HepG2 (cell line): ENCODE measurements around the gene CASD1. TPM values are rescaled to one million over a fixed set of nuclear protein-coding genes. Genes with fewer than 3 reads are reported as not detected.

Experiments used
- ATAC-seq: fragments of 200-7000 bp; cut with Tn5 transposase; 3 replicates; pipeline ENCODE4 v1.9.1; 2020; ENCODE audit warnings: mild to moderate bottlenecking, moderate library complexity
- BruUV-seq: library from RNA; stranded (reverse); fragments of 400-500 nt; replicated peaks from 2 replicates; lab custom pipeline; 2021; lab: Mats Ljungman, UMichigan
- CTCF ChIA-PET: fragments of 300-600 bp; formaldehyde crosslinking; extraction: SDS; loops from one replicate; lab custom pipeline; 2021; ENCODE audit warnings: low total read pairs, inconsistent platforms, low intra/inter-chr PET ratio; lab: Yijun Ruan, JAX
- POLR2A ChIA-PET: fragments of 350-600 bp; sonication (Branson Sonifier 250); formaldehyde crosslinking; loops from one replicate; lab custom pipeline; 2020; ENCODE audit warnings: antibody characterized with exemption, inconsistent platforms; lab: Yijun Ruan, JAX
- DNase-seq: peaks from one replicate; pipeline ENCODE4 v3.0.0-alpha.2; 2015; ENCODE audit warnings: low spot score
- FAIRE-seq: peaks from 3 replicates; lab custom pipeline; 2011; peaks lifted over from hg19 to GRCh38; lab: Jason Lieb, UNC
- H2AFZ ChIP-seq: one replicate; pipeline ENCODE4 v1.6.1; 2011; ENCODE audit warnings: low read length, inconsistent platforms
- H3K27ac ChIP-seq: fragments of 300-600 bp; 3 replicates; pipeline ENCODE4 v1.8.0; 2011; ENCODE audit warnings: mixed run types, mild to moderate bottlenecking, mixed read lengths, low read length, inconsistent platforms; ENCODE audit not compliant: insufficient read depth; ENCODE audit errors: extremely low read length
- H3K27me3 ChIP-seq, 2 experiments: fragments of 200-600 bp in 1 of 2; 2 replicates in 1 of 2; 3 replicates in 1 of 2; pipeline versions ENCODE4 v1.6.0 to v1.8.0; 2011; ENCODE audit warnings: low read length in 2 of 2, mild to moderate bottlenecking in 2 of 2, moderate library complexity in 2 of 2, inconsistent platforms in 1 of 2; ENCODE audit not compliant: insufficient read depth in 2 of 2, control insufficient read depth in 1 of 2
- H3K36me3 ChIP-seq, 2 experiments: fragments of 200-600 bp in 1 of 2; replicated peaks in 1 of 2; 2 replicates in 1 of 2; 3 replicates in 1 of 2; pipeline versions ENCODE4 v1.5.1 to v1.8.0; 2011; ENCODE audit warnings: low read length in 2 of 2, inconsistent platforms in 1 of 2; ENCODE audit not compliant: insufficient read depth in 2 of 2, control insufficient read depth in 1 of 2
- H3K4me1 ChIP-seq: 2 replicates; pipeline ENCODE4 v1.5.1; 2012; ENCODE audit warnings: low read length, inconsistent platforms; ENCODE audit not compliant: insufficient read depth
- H3K4me2 ChIP-seq: 2 replicates; pipeline ENCODE4 v1.6.0; 2011; ENCODE audit warnings: low read depth, low read length, inconsistent platforms
- H3K4me3 ChIP-seq, 3 experiments: fragments of 200-600 bp in 1 of 3; sonication (generic), shearing (Covaris generic) in 1 of 3; replicated peaks in 1 of 3; 2 replicates each; pipeline ENCODE4 v1.5.1; 2011 to 2016; ENCODE audit warnings: low read length in 3 of 3, inconsistent platforms in 2 of 3, low read depth in 2 of 3, mild to moderate bottlenecking in 2 of 3, control low read depth in 1 of 3, mixed read lengths in 1 of 3; ENCODE audit not compliant: insufficient read depth in 1 of 3
- H3K79me2 ChIP-seq: one replicate; pipeline ENCODE4 v1.6.1; 2011; ENCODE audit warnings: low read length, inconsistent platforms; ENCODE audit not compliant: insufficient read depth
- H3K9ac ChIP-seq: 2 replicates; pipeline ENCODE4 v1.6.0; 2011; ENCODE audit warnings: mild to moderate bottlenecking, low read depth, low read length, inconsistent platforms; ENCODE audit not compliant: insufficient read depth
- H3K9me3 ChIP-seq: 2 replicates; pipeline ENCODE4 v1.5.1; 2012; ENCODE audit warnings: mild to moderate bottlenecking, low read length
- H4K20me1 ChIP-seq: 2 replicates; pipeline ENCODE4 v1.6.0; 2011; ENCODE audit warnings: inconsistent platforms, mild to moderate bottlenecking, low read length, moderate library complexity; ENCODE audit not compliant: insufficient read depth
- BHLHE40 ChIP-seq: IDR thresholded peaks from 2 replicates; pipeline ENCODE4 v1.6.1; 2011; ENCODE audit warnings: low read length, improper control_type of control experiment
- IRF9 ChIP-seq: sonication (generic); formaldehyde crosslinking; IDR thresholded peaks from 2 replicates; pipeline ENCODE4 v1.8.0; 2022; ENCODE audit warnings: missing genetic modification reagents, mild to moderate bottlenecking, borderline replicate concordance
- MAFF ChIP-seq: IDR thresholded peaks from 2 replicates; pipeline ENCODE4 v1.6.1; 2011; ENCODE audit warnings: low read depth, low read length, improper control_type of control experiment
- MAFK ChIP-seq, 2 experiments: IDR thresholded peaks in 1 of 2; conservative IDR thresholded peaks in 1 of 2; 2 replicates each; pipeline ENCODE4 v1.6.1; 2011; ENCODE audit warnings: improper control_type of control experiment in 2 of 2, low read length in 2 of 2
- ZBED4 ChIP-seq: sonication (generic); formaldehyde crosslinking; IDR thresholded peaks from 2 replicates; pipeline ENCODE4 v1.4.0; 2020; ENCODE audit warnings: missing genetic modification reagents, borderline replicate concordance
- ZNF710 ChIP-seq: sonication (generic); formaldehyde crosslinking; IDR thresholded peaks from 2 replicates; pipeline ENCODE4 v1.5.0; 2020; ENCODE audit warnings: mild to moderate bottlenecking, missing genetic modification reagents, borderline replicate concordance
- in situ Hi-C: cut with HindIII; loops from 2 replicates; pipeline ENCODE4 v1.10.0; 2017; ENCODE audit warnings: low pct_unique_long_range_greater_than_20kb; ENCODE audit not compliant: extremely low pct_ligation_motif_present
- intact Hi-C: fragments of 100-400 bp; cut with micrococcal nuclease; formaldehyde crosslinking; loops from one replicate; pipeline ENCODE4 v1.10.0; 2022; ENCODE audit not compliant: unreplicated experiment
- polyA plus RNA-seq, 8 experiments: library from polyadenylated mRNA; depleted of rRNA in 3 of 8; stranded (reverse) in 7 of 8; unstranded in 1 of 8; fragments of >200 nt; fragmentation: Illumina TruSeq in 4 of 8; extraction: Trizol in 4 of 8; gene quantifications; 2 replicates each; pipeline versions ENCODE4 v1.2.1 to v1.2.3, GENCODE V29; 2011 to 2016; ENCODE audit warnings: low read depth in 4 of 8, missing spikeins in 1 of 8, mixed read lengths in 1 of 8; ENCODE audit not compliant: insufficient read depth in 1 of 8
- total RNA-seq, 5 experiments: library from RNA; depleted of rRNA; stranded (reverse); fragments of >200 nt; fragmentation: Illumina TruSeq; extraction: Trizol; gene quantifications; 2 replicates each; pipeline ENCODE4 v1.2.3, GENCODE V29; 2016; ENCODE audit warnings: low read depth in 1 of 5

Gene CASD1
- total and polyA plus RNA-seq, 2 of the 13 experiments (the other 11 are each of a cell fraction or from before 2014, with no cell fraction given): 22.9 to 32.6 TPM

GRCh38 chr7:94514140-94514889 lies 4.7 kb downstream of the CASD1 start (continued):
- TF ChIP-seq ZBED4 (CRISPR knock-in tag) (no peak), BHLHE40 (no peak), IRF9 (no peak)

GRCh38 chr7:94514917-94515316 lies 5.3 kb downstream of the CASD1 start:
- peaks cover 47% of the 10 kb centered on the region for H3K4me1 ChIP-seq
- 0 out of 2 replicates have a peak overlapping the region, but pooled peaks have one; percentile 57 for H3K4me2 ChIP-seq
- ChIA-PET CTCF (no interaction called here), POLR2A (no interaction called here)
- peaks cover 3 to 13% of the 10 kb centered on the region in 2 experiments; a peak in 4 of 5 replicates for H3K36me3 ChIP-seq
- no peaks in the 10 kb centered on the region for H3K27me3 ChIP-seq
- no peak overlapping the region for H3K4me3 ChIP-seq
- DNase-seq (no peak), FAIRE-seq (no peak), ATAC-seq (no peak)
- no TSS peak for BruUV-seq
- no peak overlapping the region for H3K9ac ChIP-seq
- no peak overlapping the region for H3K27ac ChIP-seq
- in situ Hi-C loops (no loop called here), intact Hi-C loops (loop anchor here (5.0 kb wide), 1 partner anchor 63 kb away; no protein-coding TSS in a partner anchor)
- peaks cover 71% of the 10 kb centered on the region for H3K79me2 ChIP-seq
- H3K9me3 ChIP-seq: no peaks in the 10 kb centered on the region
- H4K20me1 ChIP-seq: peaks cover 7% of the 10 kb centered on the region
- H2AFZ ChIP-seq: no peak overlapping the region
- TF ChIP-seq MAFK (conservative IDR thresholded peaks at IDR 0.05 in 1 of 2, IDR thresholded peaks at IDR 0.05 in 1 of 2; ENCODE audit: low read length in 2 of 2): peak; percentile 7 to 80; a peak in 2 of 4 replicates
- TF ChIP-seq ZNF710 (CRISPR knock-in tag): no peak
- peak; percentile 37; the same call in 1 of the 2 replicates for TF ChIP-seq MAFF
